Myocyte (in vitro differentiated cells): ENCODE results near the gene NOXA1. TPM values are rescaled to one million over a fixed set of nuclear protein-coding genes. Genes with fewer than 3 reads are reported as not detected.
"Not testable (repeated sequence)": the region's sequence is repeated elsewhere in the genome, so short reads cannot be mapped to it uniquely, and the experiment has no call there.

Experiments
- DNase-seq: peaks from one replicate; pipeline ENCODE4 v3.0.0-alpha.2; 2012; ENCODE audit warnings: low read depth
- total RNA-seq: library from RNA; depleted of rRNA; stranded (reverse); fragments of >200 nt; gene quantifications from 2 replicates; pipeline ENCODE4 v1.2.3, GENCODE V29; 2014

The NOXA1 gene
- total RNA-seq, 1 donor from 2014 or later, result 1.2 TPM

- DNase-seq, result no peak
These were observed 18.1 kb upstream of the NOXA1 start for GRCh38 chr9:137404961-137405567.

DNA sequence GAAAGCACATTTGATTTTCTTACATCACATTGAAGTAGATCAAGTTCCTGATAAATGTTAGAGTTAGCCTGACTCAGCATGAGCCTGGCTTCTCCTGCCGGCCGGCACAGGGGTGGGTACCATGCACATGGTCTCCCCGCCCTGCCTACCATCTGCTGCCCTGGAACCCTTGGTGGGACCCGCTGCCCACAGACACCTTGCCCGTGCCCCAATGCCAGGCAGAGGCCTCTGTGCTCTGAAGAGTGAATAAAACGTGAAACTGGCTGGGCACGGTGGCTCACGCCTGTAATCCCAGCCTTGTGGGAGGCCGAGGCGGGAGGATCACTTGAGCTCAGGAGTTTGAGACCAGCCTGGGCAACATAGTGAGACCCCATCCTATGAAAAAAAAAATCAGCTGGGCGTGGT lies 17.5 kb upstream of the NOXA1 start:
- no peak for DNase-seq

DNA sequence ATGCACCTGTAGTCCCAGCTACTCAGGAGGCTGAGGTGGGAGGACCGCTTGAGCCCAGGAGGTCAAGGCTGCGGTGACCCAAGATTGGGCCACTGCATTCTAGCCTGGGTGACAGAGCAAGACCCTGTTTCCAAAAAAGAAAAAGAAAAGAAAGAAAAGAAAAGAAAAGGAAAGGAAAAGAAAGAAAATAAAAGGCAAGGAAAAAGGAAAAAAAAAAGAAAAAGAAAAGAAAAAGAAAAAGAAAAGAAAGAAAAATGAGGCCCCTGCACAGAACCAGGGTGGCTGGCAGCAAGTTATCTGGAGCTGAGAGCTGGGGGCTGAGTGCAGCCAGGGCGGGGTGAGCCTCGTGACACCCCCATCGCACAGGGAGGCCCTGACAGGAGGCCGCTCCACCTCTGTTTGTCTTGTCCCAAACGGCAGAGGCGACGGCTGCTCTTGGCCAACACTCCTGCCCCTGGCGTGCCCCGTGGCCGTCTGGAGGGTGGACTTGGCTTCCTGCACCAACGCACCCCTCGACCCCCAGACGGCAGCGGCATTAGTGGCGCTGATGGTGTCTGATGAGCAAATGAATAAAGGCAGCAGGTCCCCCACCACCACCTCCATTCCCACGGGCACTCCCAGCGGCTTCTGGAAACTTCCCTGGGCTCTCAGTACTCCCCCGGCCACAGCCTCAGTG lies 17.0 kb upstream of the NOXA1 start:
- no peak for DNase-seq

GRCh38 chr9:137406876-137407589 lies 16.2 kb upstream of the NOXA1 start:
- peak; percentile 47 for DNase-seq

DNA sequence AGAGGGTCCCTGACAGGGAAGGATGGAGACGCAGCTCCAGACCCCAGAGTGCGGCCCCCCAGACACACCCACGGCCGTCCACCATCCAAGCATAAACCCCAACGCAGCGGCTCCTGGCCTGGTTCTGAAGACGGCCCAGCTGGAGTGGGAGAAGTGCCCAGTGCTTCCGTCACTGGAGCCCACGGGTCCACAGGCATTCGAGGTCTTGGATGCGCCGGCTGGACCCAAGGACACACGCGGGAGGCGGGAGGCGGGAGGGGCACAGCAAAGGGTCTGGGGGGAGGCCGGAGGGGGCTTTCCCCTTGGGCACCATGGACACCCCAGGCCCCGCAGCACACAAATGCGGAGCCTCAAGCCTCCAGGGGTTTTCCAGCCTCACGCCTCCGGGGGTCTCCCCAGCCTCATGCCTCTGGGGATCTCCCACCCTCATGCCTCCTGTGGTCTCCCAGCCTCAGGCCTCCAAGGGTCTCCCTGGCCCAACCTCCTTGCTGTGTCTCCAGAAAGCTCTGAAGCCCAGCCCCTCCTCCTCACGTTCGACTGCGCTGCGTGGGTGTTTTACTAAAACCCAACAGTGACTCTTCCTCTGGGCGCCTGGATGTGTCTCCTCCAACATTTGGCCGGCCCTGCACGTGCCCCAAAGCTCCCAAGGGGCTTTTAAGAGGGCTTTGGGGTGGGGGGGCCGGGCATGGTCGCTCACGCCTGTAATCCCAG lies 15.4 kb upstream of the NOXA1 start:
- DNase-seq, result no peak

DNA sequence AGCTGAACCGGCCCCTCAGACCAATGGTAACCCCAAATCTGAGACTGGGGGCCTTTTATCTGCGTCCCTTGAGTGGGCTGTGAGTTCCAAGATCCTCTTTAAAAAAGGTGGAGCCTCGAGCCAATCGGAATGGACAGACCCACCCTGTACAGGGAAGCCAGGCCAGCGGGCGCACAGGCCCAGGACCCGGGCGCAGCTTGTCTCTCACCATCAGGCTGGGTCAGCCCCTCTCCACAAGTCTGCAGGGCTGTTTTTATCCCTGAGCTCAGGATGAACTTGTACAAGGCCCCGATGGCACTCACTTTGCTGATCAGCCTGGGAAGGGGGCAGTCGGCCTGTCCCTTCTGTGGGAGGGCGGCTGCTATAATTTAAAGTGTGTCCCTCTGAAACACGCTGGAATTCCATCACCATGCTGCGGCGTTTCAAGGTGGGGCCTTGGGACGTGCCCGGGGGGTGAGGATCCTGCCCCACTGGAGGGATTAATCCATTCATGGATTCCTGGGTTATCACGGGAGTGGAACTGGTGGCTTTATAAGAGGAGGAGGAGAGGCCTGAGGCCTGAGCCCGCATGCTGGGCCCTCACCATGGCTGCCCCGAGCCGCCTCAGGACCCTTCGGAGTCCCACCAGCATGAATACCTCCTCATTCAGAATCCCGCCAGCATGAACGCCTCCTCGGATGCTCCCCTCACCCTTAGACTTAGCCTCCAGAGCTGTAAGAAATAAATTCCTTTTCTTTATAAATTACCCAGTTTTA lies 14.4 kb upstream of the NOXA1 start:
- DNase-seq, result no peak

GRCh38 chr9:137409515-137409914 lies 13.7 kb upstream of the NOXA1 start:
- DNase-seq, result no peak

- not testable (repeated sequence) for DNase-seq
These were observed 12.8 kb upstream of the NOXA1 start for GRCh38 chr9:137410236-137410890.

- DNase-seq, result no peak
These were observed 12.3 kb upstream of the NOXA1 start for GRCh38 chr9:137410891-137411249.

DNA sequence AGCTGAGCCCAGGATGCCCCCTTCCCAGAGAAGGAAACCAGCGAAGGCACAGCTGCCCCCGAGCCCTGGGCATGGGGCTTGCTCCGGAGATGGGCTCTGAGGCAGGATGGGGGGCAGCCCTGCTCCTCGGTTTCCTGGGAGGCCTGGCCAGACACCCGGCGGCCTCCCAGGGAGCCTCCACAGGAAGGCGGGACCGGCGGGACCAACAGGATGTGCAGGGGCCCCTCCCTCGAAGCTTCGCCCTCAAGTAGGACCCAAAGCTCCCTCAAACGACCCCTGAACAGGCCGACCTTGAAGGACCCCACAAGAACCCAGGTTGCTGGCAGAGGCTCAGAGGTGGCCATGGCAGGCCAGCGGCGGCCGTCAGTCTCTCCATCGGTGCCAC lies 11.9 kb upstream of the NOXA1 start:
- DNase-seq, result no peak

DNA sequence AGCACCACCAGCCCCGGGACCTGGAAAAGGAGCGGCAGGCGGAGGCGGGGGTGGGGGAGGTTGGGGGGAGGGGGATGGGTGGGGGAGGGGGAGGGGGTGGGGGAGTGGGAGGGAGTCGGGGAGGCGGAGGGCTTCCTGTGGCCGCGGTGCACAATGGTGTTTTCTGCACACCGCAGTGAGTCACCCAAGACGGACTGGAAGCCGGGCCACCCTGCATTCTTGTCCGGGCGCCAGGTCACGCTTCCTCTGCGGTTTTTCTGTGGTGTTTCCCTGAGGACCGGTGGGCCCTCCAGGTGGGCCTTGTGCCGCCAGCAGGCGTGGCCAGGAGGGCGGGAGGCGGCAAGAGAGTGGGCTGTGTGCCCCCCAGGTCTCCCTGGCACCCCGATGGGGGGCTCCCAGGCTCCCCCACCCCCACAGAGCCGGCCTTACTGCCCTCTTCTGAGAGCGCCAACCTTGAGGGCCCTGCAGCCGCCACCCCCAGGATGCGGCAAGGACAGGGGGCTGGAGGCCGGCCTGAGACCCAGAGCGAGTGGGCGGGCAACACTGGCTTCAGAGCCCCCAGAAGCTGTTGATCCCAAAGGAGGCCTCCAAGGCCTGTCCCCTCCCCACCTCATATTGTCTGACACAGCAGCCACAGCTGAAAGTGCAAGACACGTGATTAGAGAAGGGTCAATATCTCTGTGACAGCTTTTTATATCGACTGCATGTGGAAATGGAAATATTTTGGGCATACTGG lies 11.4 kb upstream of the NOXA1 start:
- DNase-seq, result peak; percentile 92

DNA sequence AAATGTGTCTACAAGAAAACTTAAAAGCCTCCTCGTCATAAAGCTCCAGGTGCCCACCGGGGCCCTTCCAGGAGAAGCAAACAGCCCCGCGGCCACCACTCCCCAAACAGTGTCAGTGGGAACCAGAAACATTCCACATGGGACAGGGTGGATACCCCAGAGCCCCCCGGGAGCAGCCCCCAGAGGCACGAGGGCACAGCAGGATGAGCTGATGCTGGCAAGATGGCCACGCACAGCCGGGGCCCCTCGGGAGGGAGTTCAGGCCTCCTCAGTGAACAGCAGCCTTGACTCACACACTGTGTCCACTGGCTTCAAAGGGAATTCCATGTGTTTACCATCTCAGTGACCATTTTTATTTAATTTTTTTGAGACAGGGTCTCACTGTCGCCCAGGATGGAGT lies 10.8 kb upstream of the NOXA1 start:
- DNase-seq, result no peak

- DNase-seq, result no peak
These were observed 7.7 kb upstream of the NOXA1 start for GRCh38 chr9:137415451-137415850.

- DNase-seq, result no peak
These were observed 7.1 kb upstream of the NOXA1 start for GRCh38 chr9:137416006-137416562.

DNA sequence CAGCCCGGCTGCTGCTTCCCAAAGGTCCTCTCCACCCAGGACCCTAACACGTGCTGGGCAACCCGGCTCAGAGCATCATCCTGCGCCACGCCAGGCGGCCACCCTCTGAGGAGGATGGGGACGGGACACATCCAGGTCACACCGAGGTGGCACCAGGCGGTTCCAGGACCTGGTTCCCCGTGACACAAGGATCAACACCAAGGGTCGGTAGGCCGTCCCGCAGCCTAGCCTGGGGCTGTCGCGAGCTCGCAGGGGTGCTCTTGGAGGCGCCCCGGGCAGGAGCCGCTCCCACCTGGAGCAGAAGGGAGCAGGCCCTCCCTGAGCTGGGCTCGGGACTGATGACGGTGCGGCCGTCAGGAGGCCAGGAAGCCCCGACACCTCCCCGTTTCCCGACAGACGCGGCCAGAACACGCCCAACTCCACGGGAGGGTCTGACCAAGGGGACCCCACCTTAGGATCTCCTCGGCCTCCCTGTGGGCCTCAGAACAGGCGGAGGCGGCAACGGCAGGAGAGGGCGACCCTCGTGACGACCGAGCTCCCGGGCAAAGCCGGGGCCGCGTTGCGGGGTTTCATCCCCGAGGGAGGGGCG lies 6.5 kb upstream of the NOXA1 start:
- no peak for DNase-seq

- DNase-seq, result no peak
These were observed 5.8 kb upstream of the NOXA1 start for GRCh38 chr9:137417161-137418021.

- DNase-seq, result no peak
These were observed 1.2 kb upstream of the NOXA1 start for GRCh38 chr9:137421838-137422603.
